ENCODE results near the gene VPS4B. TPM values are rescaled to one million over a fixed set of nuclear protein-coding genes. Genes with fewer than 3 reads are reported as not detected.

VPS4B gene
- total RNA-seq, 6 experiments from 2014 or later = 55.5 to 69.3 (median 60.1) TPM

GRCh38 chr18:63431180-63431579, 8.9 kb upstream of the VPS4B start:
- H3K9me3 Mint-ChIP-seq = no peaks in the 10 kb centered on the region
- H3K27me3 Mint-ChIP-seq (ENCODE audit: insufficient read depth) = peaks cover 23% of the 10 kb centered on the region
- H3K27ac Mint-ChIP-seq = no peak overlapping the region
- no peaks in the 10 kb centered on the region for H3K36me3 Mint-ChIP-seq (ENCODE audit: low read depth)
- no peak for TF ChIP-seq CTCF (IDR thresholded peaks at IDR 0.05)
- DNase-seq = no peak
- no peak overlapping the region for H3K4me3 Mint-ChIP-seq
- H3K4me1 Mint-ChIP-seq (ENCODE audit: low read depth) = peaks cover 23% of the 10 kb centered on the region

GRCh38 chr18:63430526-63430925, 8.2 kb upstream of the VPS4B start:
- no peak for DNase-seq
- Mint-ChIP-seq H3K27me3 (ENCODE audit: insufficient read depth) (peaks cover 21% of the 10 kb centered on the region), H3K4me1 (ENCODE audit: low read depth) (peaks cover 23% of the 10 kb centered on the region), H3K9me3 (no peaks in the 10 kb centered on the region), H3K36me3 (ENCODE audit: low read depth) (no peaks in the 10 kb centered on the region), H3K4me3 (no peak overlapping the region), H3K27ac (no peak overlapping the region)
- TF ChIP-seq CTCF (IDR thresholded peaks at IDR 0.05) = no peak

GRCh38 chr18:63427558-63427957, 5.3 kb upstream of the VPS4B start:
- TF ChIP-seq CTCF (IDR thresholded peaks at IDR 0.05) = no peak
- no peak overlapping the region for H3K27ac Mint-ChIP-seq
- H3K9me3 Mint-ChIP-seq = no peaks in the 10 kb centered on the region
- no peak for DNase-seq
- H3K27me3 Mint-ChIP-seq (ENCODE audit: insufficient read depth) = peaks cover 7% of the 10 kb centered on the region
- no peaks in the 10 kb centered on the region for H3K36me3 Mint-ChIP-seq (ENCODE audit: low read depth)
- H3K4me3 Mint-ChIP-seq = no peak overlapping the region
- peaks cover 25% of the 10 kb centered on the region for H3K4me1 Mint-ChIP-seq (ENCODE audit: low read depth)

- H3K9me3 Mint-ChIP-seq = no peaks in the 10 kb centered on the region
Measured at GRCh38 chr18:63422864-63423304, 608 bp upstream of the VPS4B start.

GRCh38 chr18:63421514-63421913, 762 bp downstream of the VPS4B start:
- no peak for TF ChIP-seq CTCF (IDR thresholded peaks at IDR 0.05)
- H3K9me3 Mint-ChIP-seq = no peaks in the 10 kb centered on the region
- peak overlapping the region; percentile 100 for H3K4me3 Mint-ChIP-seq
- DNase-seq = no peak
- no peaks in the 10 kb centered on the region for H3K27me3 Mint-ChIP-seq (ENCODE audit: insufficient read depth)
- peaks cover 21% of the 10 kb centered on the region for H3K4me1 Mint-ChIP-seq (ENCODE audit: low read depth)
- H3K36me3 Mint-ChIP-seq (ENCODE audit: low read depth) = peaks cover 8% of the 10 kb centered on the region; the same call in 1 of the 2 replicates
- H3K27ac Mint-ChIP-seq = peak overlapping the region; percentile 99

More at GRCh38 chr18:63422864-63423304, 608 bp upstream of the VPS4B start:
- peak; percentile 39; the same call in 1 of the 2 replicates for TF ChIP-seq CTCF (IDR thresholded peaks at IDR 0.05)
- Mint-ChIP-seq H3K27me3 (ENCODE audit: insufficient read depth) (no peaks in the 10 kb centered on the region), H3K27ac (peak overlapping the region; percentile 99), H3K4me3 (peak overlapping the region; percentile 100), H3K4me1 (ENCODE audit: low read depth) (peaks cover 33% of the 10 kb centered on the region), H3K36me3 (ENCODE audit: low read depth) (peaks cover 8% of the 10 kb centered on the region; the same call in 1 of the 2 replicates)
- DNase-seq = no peak

GRCh38 chr18:63412953-63413352, 9.3 kb downstream of the VPS4B start:
- Mint-ChIP-seq H3K4me1 (ENCODE audit: low read depth) (peaks cover 59% of the 10 kb centered on the region), H3K36me3 (ENCODE audit: low read depth) (peaks cover 27% of the 10 kb centered on the region), H3K4me3 (no peak overlapping the region), H3K27me3 (ENCODE audit: insufficient read depth) (no peaks in the 10 kb centered on the region), H3K9me3 (no peaks in the 10 kb centered on the region), H3K27ac (no peak overlapping the region)
- no peak for DNase-seq
- TF ChIP-seq CTCF (IDR thresholded peaks at IDR 0.05) = no peak

Data from HFFc6 (cell line).